GM18517 (cell line): ENCODE measurements around the gene SPDYE1.

Experiments used
- ATAC-seq: cut with Tn5 transposase; IDR thresholded peaks from one replicate; pipeline ENCODE4 v1.9.1; 2021; ENCODE audit warnings: mild to moderate bottlenecking, moderate library complexity; ENCODE audit not compliant: unreplicated experiment

The SPDYE1 gene

DNA sequence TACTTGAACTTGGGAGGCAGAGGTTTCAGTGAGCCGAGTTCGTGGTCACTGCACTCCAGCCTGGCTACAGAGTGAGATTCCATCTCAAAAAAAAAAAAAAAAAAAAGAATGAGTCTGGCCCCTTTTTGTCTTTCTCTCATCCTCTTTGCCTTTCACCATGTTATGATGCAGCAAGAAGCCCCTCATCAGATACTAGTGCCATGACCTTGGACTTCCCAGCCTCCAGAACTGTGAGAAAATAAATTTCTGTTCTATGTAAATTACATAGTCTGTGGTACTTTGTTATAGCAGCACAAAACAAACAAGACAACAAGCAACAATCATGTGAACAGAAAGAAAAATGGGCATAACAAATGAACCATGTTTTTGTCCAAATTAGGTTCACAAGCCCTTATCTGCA, 44.5 kb downstream of the SPDYE1 start:
- no peak for ATAC-seq

DNA sequence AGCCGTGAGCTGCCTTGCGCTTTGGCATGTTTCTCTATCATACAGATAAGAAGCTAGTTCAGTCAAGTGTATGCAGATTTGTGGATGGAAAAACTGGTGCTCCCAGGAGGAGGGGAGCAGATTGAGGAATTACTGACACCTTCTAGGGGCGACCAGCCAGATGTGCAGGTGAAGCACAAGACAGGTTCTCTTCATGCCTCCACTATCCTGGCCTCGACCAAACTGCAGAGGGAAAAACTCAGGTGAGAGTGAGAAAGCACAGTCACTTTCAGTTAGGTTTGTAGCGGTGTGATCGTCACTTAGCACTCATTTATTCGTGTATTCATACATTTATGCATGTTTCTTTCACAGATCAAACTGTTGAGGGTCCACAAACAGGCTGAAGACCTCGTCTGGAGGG, 46.2 kb downstream of the SPDYE1 start:
- no peak for ATAC-seq

DNA sequence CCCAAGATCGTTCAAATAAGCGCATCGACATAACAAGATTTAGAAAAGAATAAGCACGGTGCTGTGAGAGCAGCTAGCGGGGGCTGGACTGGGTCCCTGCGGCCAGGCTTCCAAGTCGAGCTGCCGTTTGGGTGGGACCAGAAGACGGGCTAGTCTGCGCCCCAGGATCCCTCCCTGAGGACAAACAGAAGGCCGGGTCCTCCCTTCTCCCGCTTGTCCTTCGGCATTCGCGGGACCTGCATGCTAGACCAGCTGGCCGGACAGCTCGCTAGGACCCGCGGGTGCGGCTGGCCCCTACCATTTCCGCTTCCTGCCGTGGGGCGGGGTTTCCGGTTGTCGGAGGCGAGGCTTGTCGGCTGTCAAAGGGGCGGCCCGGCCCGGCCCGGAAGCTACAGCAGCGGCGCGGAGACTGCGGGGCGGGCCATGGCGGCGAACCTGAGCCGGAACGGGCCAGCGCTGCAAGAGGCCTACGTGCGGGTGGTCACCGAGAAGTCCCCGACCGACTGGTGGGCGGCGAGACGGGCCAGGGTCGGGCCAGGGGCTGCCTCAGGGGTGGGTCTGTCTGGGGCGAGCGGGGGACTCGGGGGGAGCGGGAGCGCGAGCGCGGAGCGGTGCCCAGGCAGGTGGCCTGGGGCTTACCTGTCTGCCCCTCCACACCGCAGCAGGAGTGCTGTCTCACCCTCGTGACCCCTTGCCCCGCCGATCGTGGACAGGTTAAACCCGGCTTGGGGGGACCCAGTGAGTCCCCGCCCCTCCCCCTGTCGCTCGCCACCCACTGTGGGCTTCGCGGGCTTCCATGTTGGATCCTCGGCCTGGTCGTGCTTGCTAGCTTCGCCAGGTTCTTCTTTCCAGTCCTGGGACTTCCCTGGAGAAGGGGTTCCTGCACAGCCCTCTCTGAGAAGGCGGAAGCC, 46.9 kb downstream of the SPDYE1 start, which contains the start of gene DBNL:
DBNL (plus strand) TSS at position 388 of the 911 bp plus-strand sequence; CDS start at position 424, 36 bp downstream.
- ATAC-seq: peak; percentile 58

DNA sequence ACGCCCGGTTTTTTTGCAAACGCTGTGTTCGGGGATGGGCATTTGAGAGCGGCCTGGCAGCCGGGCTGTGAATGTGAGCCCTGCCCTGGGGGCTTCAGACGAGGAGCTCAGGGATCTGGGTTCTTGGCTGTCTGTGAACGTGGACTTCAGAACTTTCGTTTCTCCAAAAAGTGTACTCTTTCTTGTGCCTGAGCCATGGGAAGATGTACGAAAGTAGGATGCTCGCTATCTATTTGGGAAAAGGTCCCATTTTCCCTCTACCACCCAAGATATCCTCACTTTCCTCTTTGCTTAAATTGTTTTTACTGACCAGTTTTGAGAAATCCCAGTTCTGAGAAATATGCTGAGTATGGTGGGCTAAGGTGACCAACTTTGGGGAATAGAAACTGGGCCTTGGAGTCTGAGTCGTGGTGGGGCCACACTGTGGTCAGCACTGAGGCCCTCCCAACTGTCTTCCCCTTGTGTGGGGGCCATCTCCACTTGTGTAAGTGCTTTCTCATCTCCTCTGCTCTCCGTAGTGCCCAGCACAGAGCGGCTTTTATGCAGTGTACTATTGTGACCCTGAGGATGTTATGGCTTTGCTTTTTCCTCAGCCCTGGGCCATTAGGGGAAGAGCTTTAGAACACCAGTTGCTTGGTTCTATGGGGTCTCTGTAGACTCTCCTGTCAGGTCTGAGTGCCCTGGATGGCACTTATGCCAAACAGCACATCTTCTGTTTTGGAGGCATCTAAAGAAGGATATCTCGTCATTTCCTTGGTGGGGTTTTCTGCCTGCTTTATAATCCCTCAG, 47.7 kb downstream of the SPDYE1 start:
- ATAC-seq: no peak

DNA sequence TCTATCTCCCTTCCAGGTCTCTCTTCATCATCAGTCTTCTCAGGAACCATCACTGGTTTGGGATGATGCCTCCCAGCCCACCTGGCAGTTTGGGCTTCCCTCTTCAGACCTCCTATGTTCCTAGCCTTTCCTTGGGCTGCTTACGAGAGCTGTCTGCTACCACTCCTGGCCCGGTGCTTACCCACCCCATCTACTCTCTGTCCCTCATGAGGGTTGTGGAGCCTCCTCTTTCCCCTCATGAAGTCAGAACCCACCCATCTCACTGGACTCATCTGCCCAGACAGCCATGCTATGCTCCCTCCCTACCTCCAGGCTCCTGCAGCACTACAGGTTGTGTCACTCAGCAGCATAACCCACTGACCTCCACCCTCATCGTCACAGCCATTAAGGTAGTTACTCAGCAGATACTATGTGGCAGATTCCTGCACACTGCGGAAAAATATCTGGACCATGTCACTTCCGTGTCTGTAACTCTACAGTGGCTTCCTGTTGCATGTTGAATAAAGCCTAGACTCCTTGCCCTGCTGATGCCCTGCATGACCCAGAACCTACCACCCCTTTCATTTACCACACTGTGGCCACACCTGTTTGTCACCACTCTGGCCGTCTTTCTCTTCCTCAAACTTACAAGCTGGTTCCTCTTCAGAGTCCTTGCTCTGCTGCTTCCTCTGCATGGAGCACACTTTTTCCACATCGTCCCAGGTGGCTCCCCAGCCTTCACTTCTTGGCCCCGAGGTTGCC, 48.8 kb downstream of the SPDYE1 start:
- ATAC-seq: peak; percentile 71

DNA sequence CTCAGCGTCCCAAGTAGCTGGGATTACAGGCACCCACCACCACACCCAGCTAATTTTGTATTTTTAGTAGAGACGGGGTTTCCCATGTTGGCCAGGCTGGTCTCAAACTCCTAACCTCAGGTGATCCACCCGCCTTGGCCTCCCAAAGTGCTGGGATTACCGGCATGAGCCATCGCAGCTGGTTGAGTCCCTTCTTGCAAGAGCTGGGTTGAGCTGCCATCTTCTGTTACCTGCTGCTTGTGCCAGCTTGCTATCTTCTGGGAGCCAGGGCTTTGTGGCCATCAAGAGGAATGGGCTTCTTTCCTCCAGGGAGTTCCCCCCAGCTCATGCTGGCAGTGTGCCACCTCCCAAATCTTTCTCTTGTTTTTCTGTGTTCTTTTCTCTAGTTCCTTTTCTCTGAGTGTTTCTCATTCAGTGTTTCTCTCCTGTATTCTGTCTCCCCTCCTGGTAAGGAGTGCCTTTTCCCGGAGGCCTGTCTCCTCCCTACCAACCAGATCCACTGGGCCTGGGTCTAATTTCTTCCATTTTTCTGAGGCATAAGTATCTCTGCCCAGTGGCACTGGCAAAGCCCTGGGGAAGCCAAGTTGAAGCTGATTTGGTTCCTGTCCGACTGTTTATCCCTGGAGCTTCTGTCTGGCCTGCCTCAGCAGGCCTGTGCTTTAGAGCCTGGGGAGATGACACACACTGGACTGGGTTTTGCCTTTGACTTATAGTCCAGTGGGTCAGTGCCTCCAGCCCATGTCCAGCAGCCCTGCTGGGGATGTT, 50.5 kb downstream of the SPDYE1 start:
- no peak for ATAC-seq

DNA sequence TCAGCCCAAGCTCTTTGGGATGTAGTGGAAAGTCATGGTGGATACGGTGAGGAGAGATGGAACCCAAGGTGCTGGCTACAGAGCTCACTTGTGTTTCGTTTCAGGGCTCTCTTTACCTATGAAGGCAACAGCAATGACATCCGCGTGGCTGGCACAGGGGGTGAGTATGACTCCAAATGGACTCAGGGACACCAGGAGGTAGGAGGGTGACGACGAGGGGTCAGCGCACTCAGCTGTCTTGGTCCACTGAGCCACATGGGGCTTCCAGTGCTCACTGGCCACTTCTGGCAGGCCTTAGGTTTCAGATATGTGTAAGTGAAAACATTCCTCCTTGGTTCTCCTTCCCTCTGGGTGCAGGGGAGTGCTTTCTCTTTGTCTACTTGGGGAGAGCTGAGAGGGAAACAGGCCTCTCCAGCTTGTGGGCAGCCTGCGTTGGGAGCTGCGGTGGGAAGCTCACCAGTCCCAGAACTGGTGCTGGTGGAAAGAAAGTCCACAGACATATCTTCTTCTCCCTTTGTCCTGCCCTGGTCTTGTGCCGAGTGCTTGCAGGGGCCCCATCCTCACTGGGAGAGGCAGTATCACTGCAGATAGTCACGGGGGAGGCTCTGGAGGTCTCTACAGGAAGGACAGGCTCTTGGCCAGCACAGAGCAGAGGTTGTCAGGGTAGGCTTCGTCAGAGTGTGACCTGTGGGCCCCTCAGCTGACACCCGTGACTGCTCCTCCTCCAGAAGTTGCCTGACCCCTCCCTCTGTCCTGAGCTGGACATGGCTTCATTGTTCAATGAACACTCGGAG, 52.6 kb downstream of the SPDYE1 start:
- ATAC-seq: no peak

DNA sequence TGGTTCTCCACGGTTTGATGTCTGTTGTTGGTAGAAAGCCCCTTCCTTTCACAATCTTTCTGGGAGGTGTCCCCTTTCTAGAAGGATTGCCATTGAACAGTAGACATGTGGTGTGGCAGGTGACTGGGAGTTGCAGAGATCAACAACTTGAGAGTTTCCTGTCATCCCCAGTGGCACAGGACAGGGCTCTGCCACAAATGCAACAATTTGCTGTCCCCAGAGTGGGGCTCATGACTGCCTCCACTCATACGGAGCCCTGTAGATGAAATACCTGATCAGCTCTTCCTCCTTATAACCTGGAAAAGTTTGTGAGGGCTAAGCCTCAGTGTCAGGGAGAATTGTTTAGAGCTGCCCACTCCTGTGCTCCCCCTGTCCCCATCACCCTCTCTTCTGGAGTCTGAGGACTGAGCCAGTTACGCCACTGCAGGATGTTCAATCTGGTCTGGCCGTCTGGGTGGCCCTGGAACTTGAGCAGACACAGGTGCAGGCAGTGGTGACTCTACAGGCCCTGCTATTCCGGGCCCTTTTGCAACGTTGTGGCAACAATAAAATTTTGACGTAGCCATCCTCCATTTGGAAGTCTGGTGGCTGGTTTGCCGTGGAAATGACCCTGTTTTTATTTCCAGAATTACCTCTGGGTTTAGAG, 53.3 kb downstream of the SPDYE1 start:
- ATAC-seq: no peak

DNA sequence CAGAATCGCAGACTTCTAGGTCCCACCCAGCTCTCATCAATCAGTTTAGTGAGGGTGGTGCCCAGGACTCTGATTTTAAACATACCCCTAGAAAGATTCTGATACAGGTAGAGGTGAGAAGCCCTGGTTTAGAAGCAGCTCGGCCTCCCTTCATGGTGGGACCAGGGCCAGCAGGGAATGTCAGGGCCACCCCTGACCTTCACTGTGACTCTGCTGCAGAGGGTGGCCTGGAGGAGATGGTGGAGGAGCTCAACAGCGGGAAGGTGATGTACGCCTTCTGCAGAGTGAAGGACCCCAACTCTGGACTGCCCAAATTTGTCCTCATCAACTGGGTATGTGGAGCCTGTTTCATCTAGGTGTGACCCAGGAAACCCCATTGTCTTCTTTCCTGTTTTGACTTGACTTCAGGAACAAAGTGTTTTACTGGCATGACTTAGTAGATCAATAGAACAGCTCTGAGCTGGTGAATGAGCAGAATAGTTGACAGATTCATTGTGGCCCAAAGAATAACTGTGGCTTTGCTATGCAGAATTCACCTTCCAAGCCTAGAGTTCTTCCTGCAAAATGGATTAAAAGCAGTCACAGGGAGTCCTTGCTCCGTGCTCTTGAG, 54.0 kb downstream of the SPDYE1 start:
- ATAC-seq: no peak

DNA sequence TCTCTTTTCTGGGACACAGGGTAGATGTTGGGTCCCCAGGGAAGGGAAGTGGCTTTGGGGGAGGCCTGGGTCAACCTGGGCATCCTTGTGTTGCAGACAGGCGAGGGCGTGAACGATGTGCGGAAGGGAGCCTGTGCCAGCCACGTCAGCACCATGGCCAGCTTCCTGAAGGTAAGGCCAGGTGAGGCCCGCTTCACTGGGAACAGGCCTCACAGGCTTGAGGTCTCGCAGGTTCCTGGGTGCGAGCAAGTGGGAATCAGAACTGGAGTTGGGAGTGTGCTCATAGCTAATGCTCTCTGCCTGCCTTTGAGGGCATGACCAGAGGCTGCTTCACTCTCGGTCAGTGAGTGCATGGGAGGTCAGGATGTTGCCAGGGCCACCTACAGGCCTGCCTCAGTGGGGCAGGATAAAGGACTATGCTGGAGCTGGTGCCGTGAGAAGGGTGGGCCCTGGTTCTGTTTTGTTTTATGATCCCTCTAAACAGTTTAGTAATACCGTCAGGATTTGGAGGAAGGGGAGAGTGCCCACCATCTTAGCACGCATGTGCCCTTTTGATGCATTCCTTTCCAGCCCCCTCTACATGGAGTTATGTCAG, 55.2 kb downstream of the SPDYE1 start:
- ATAC-seq: no peak

DNA sequence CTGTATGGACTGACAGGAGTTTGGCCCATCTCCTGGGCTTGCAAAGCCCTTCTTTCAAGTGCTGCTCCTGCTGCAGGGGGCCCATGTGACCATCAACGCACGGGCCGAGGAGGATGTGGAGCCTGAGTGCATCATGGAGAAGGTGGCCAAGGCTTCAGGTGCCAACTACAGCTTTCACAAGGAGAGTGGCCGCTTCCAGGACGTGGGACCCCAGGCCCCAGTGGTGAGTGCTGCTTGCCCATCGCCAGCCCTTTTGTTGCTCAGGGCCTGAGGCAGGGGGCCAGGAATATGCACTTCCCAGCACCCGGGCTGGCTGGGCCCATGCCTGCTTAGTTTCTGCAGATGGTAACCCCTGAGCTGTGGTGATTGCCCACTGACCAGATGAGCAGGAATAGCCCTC, 59.0 kb downstream of the SPDYE1 start:
- no peak for ATAC-seq

DNA sequence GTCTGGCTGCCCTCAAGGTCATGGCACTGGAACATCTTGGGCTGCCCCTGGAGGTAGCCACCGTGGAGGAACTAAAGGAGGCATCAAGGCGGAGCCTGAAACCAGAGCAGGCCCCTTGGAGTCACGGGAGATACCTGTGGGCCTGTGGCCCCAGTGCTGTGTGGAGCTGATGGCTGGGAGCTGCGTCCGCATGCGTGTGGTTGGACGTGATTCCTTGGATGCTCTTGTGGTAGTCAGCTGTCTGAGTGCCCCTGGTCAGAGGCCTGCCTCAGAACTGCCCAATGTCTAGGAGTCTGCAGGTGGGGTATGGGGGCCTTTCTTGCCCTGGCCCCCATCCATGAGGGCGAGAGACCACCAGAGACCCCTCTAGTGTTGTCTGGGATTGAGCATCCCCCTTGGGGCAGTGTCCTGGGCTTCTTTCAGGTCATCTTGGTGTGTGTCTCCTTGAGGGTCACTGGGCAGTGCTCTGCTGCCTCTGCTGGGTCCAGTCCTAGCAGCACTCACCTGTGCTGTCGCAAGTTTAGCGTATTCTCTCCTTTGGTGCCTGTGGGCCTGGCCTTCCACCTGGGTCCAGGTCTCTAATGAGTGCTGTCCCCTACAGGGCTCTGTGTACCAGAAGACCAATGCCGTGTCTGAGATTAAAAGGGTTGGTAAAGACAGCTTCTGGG, 59.6 kb downstream of the SPDYE1 start:
- no peak for ATAC-seq

DNA sequence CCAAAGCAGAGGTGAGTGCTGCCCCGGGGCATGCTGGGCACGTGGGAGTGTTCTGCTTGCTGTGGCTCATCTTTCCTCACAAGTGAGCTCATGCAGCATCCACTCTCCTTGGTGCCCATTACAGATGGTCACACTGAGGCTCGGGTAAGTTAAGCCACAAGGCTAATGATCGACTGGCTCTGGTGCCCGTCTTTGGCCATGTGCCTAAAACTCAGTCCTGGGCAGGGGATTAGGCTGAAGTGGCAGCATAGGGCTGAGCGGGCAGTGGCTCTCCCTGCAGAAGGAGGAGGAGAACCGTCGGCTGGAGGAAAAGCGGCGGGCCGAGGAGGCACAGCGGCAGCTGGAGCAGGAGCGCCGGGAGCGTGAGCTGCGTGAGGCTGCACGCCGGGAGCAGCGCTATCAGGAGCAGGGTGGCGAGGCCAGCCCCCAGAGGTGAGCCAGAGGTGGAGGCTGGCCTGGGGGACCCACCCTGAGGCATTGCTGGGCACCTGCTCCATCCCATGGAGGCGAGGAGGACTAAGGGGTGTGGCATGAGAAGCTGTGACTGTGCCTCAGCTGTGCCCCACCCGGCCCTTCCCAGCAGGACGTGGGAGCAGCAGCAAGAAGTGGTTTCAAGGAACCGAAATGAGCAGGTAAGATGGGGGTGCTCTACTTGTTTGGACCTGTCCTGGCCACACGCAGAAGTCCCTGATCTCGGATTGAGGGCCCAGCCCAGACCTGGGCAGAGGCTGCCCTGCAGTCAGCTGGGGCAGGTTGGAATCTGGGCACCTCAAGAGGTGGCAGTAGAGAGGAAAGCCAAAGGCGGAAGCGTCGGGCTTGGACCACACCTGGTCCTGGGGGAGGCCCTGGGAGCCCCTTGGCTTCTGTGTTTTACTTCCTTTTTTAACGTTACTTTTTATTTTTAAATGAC, 60.4 kb downstream of the SPDYE1 start:
- peak; percentile 9 for ATAC-seq

DNA sequence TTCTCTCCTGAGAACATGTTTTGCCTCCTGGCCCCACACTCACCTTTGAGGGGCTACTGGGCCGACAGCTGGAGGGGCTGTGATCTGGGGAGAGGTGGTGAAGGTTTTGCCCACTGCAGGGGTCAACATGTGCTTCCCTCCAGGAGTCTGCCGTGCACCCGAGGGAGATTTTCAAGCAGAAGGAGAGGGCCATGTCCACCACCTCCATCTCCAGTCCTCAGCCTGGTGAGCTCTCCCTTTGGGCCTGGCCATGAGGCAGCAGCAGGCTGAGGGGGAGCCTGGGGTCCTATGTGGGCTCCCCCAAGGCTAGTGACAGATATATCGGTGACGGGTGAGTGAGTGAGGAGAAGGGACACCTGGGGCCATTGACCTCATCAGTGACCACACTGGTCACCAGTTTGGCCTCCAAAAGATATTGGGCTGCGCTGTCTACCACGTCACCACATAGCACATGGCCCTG, 61.1 kb downstream of the SPDYE1 start:
- ATAC-seq: no peak

DNA sequence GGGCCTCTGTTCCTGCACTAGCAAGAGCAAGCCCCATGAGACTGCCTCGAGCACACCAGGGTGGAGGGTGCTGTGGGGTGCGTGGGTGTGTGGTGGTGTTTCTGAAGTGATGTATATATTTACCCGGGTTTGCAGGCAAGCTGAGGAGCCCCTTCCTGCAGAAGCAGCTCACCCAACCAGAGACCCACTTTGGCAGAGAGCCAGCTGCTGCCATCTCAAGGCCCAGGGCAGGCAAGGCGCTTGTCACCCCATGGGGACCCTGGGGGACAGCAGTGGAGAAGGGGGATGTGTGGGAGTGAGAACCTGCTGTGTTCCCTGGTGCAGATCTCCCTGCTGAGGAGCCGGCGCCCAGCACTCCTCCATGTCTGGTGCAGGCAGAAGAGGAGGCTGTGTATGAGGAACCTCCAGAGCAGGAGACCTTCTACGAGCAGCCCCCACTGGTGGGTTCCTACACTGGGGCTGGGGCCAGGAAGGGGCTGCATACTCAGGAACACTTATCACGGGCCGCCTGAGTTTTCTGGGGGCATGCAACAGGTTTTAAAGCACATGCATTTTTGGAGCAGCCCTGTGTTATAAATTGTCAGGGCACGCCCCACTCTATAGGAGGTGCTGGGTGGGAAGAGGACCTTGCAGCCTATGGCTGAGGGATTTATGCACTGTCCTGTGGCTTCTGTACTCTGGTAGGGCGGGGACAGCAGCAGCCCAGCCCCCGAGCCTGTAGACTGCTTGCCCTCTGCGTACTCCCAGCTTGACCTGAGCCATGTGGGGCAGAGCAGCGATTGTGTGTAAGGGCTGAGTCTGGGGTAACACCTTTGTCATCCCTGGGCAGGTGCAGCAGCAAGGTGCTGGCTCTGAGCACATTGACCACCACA, 61.8 kb downstream of the SPDYE1 start:
- peak; percentile 60 for ATAC-seq
